MG63 (cell line): ENCODE measurements around the gene MYO5C. TPM values are rescaled to one million over a fixed set of nuclear protein-coding genes. Genes with fewer than 3 reads are reported as not detected.

Source experiments
- DNase-seq: peaks from one replicate; pipeline ENCODE4 v3.0.0-alpha.2; 2020
- H3K27me3 ChIP-seq: fragments of 250-450 bp; sonication (Bioruptor Pico); 2 replicates; pipeline ENCODE4 v1.5.1; 2020; ENCODE audit warnings: mild to moderate bottlenecking, moderate library complexity
- H3K36me3 ChIP-seq: fragments of 250-450 bp; sonication (Bioruptor Pico); 2 replicates; pipeline ENCODE4 v1.5.1; 2020; ENCODE audit warnings: mild to moderate bottlenecking, moderate library complexity
- H3K4me3 ChIP-seq: fragments of 250-450 bp; sonication (Bioruptor Pico); 2 replicates; pipeline ENCODE4 v1.5.1; 2020; ENCODE audit warnings: mild to moderate bottlenecking, moderate library complexity
- H3K9me3 ChIP-seq: fragments of 250-450 bp; sonication (Bioruptor Pico); 2 replicates; pipeline ENCODE4 v1.5.1; 2020; ENCODE audit warnings: mild to moderate bottlenecking, moderate library complexity
- total RNA-seq: library from RNA; depleted of rRNA; stranded (reverse); fragments of >200 nt; shearing (Covaris generic); gene quantifications from 2 replicates; pipeline ENCODE4 v1.2.3, GENCODE V29; 2014; ENCODE audit warnings: low replicate concordance

MYO5C gene
- total RNA-seq, 1 experiment from 2014 or later, result not detected

GRCh38 chr15:52218371-52218770 is 77.2 kb downstream of the MYO5C start:
- Histone ChIP-seq H3K9me3 (no peaks in the 10 kb centered on the region), H3K4me3 (no peak overlapping the region), H3K36me3 (no peaks in the 10 kb centered on the region), H3K27me3 (no peaks in the 10 kb centered on the region)
- no peak for DNase-seq

- no peak for DNase-seq
- H3K27me3 ChIP-seq, result no peaks in the 10 kb centered on the region
- no peaks in the 10 kb centered on the region for H3K36me3 ChIP-seq
- H3K9me3 ChIP-seq, result no peaks in the 10 kb centered on the region
- no peak overlapping the region for H3K4me3 ChIP-seq
Measured at GRCh38 chr15:52217186-52217585, 78.4 kb downstream of the MYO5C start.

DNA sequence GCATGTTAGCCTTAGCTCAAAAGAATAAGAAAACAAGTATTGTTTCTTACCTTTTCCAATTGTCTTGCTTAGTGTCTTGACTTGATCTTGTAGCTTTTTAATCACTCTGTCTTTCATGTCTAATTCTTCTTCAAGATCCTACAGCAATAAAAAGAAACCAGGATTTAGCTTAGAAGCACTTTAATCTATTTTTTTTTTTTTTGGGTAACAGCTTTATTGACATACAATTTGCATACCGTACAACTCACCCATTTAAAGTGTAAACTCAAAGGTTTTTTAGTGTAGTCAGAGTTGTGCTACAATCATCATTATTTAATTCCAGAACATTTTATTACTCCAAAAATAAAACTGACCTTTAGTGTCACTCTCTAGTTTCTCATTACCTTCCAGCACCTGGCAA is 81.1 kb downstream of the MYO5C start:
- no peaks in the 10 kb centered on the region for H3K9me3 ChIP-seq
- H3K27me3 ChIP-seq, result no peaks in the 10 kb centered on the region
- no peaks in the 10 kb centered on the region for H3K36me3 ChIP-seq
- DNase-seq, result no peak
- no peak overlapping the region for H3K4me3 ChIP-seq

DNA sequence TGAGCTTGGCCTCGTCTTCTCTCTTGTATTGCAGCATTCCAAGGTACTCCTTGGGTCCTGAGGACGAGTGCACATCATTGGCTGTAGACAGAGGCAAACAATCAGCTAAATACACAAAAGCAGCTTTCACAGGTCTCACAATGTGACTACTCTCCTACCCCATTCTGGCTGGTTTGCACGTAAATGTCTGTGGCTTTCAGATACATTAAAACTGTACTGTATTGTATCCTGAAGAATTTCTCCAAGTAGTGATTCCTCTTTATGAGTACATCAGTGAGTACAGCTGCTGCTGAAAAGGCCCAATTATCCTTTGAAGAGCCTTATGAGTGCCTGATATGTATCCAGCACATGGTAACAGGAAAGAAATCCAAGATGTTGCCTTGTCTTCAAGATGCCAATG is 82.4 kb downstream of the MYO5C start:
- H3K36me3 ChIP-seq, result no peaks in the 10 kb centered on the region
- no peak overlapping the region for H3K4me3 ChIP-seq
- DNase-seq, result no peak
- H3K9me3 ChIP-seq, result no peaks in the 10 kb centered on the region
- no peaks in the 10 kb centered on the region for H3K27me3 ChIP-seq

GRCh38 chr15:52208306-52208946 is 87.2 kb downstream of the MYO5C start:
- no peaks in the 10 kb centered on the region for H3K27me3 ChIP-seq
- no peaks in the 10 kb centered on the region for H3K9me3 ChIP-seq
- peak; percentile 57 for DNase-seq
- H3K4me3 ChIP-seq, result no peak overlapping the region
- no peaks in the 10 kb centered on the region for H3K36me3 ChIP-seq

GRCh38 chr15:52207191-52207590 is 88.4 kb downstream of the MYO5C start:
- H3K4me3 ChIP-seq, result no peak overlapping the region
- H3K27me3 ChIP-seq, result no peaks in the 10 kb centered on the region
- H3K36me3 ChIP-seq, result no peaks in the 10 kb centered on the region
- no peaks in the 10 kb centered on the region for H3K9me3 ChIP-seq
- no peak for DNase-seq

GRCh38 chr15:52206446-52206845 is 89.2 kb downstream of the MYO5C start:
- DNase-seq, result peak; percentile 17

GRCh38 chr15:52204657-52205056 is 90.9 kb downstream of the MYO5C start:
- Histone ChIP-seq H3K4me3 (no peak overlapping the region), H3K27me3 (no peaks in the 10 kb centered on the region), H3K36me3 (no peaks in the 10 kb centered on the region), H3K9me3 (no peaks in the 10 kb centered on the region)
- no peak for DNase-seq

More at GRCh38 chr15:52206446-52206845, 89.2 kb downstream of the MYO5C start:
- H3K4me3 ChIP-seq, result no peak overlapping the region
- no peaks in the 10 kb centered on the region for H3K36me3 ChIP-seq
- no peaks in the 10 kb centered on the region for H3K9me3 ChIP-seq
- H3K27me3 ChIP-seq, result no peaks in the 10 kb centered on the region

DNA sequence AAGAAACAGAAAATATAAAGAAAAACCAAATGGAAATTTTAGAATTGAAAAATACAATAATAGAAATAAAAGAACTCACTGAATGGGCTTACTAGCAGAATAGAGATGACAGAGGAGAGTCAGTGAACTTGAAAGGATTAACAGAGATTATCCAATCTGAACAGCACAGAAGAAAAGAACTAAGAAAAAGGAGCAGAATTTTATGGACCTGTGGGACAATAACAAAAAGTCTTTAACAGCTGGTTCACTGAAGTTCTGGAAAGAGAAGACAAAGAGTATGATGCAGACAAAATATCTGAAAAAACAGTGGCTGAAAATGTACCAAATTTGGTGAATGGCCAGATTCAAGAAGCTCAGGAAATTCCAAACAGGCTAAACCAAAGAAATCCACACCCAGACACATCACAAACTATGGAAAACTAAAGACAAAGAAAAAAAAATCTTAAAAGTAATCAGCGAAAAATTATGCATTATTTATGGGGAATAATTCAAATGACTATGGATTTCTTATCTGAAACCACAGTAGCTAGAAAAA is 94.7 kb downstream of the MYO5C start:
- H3K36me3 ChIP-seq, result no peaks in the 10 kb centered on the region
- H3K27me3 ChIP-seq, result no peaks in the 10 kb centered on the region
- no peak for DNase-seq
- no peaks in the 10 kb centered on the region for H3K9me3 ChIP-seq
- no peak overlapping the region for H3K4me3 ChIP-seq

DNA sequence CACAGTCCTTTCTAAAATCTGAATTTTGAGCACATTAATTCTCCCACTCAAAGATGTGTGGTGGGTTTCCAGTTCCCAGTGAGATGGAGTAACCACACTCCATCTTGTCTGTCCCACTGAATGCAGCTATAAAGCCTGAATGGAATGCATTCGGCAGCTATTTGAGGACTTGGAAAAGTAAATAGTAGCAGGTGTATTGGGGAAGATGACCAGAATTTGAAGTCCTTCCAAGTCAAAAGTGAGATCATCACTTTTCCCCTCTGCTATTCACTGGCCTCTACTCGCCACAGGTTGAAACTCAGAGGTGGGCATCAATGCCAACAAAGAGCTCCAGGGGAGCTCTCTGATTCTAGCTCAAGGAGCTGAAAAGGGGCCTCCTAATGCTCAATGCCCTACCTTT is 96.3 kb downstream of the MYO5C start:
- no peak overlapping the region for H3K4me3 ChIP-seq
- H3K9me3 ChIP-seq, result no peaks in the 10 kb centered on the region
- no peaks in the 10 kb centered on the region for H3K36me3 ChIP-seq
- H3K27me3 ChIP-seq, result no peaks in the 10 kb centered on the region; the same call in none of the 2 replicates
- no peak for DNase-seq

GRCh38 chr15:52196891-52197290 is 98.7 kb downstream of the MYO5C start:
- Histone ChIP-seq H3K36me3 (no peaks in the 10 kb centered on the region), H3K9me3 (no peaks in the 10 kb centered on the region), H3K27me3 (peaks cover 6% of the 10 kb centered on the region), H3K4me3 (no peak overlapping the region)
- no peak for DNase-seq

DNA sequence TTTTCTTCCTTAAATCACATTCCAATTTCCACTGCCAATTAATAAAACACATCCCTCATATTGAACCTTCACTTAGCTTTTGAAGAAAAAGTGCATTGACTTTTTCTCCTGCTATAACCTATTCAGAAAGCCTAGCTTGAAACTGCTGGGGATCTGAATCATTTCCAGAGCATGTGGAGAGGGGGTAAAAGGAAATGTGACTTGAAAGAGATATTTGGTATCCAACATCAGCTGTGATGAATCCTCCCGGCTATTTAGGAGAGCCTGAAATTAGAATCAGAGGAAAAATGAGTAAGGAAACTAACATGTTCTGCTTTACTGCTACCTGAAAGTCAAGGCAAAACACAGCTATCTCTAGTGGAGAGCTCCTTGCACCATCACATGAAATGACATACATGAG is 101.8 kb downstream of the MYO5C start:
- no peak for DNase-seq
- Histone ChIP-seq H3K9me3 (no peaks in the 10 kb centered on the region), H3K27me3 (peaks cover 6% of the 10 kb centered on the region), H3K4me3 (no peak overlapping the region), H3K36me3 (no peaks in the 10 kb centered on the region)

DNA sequence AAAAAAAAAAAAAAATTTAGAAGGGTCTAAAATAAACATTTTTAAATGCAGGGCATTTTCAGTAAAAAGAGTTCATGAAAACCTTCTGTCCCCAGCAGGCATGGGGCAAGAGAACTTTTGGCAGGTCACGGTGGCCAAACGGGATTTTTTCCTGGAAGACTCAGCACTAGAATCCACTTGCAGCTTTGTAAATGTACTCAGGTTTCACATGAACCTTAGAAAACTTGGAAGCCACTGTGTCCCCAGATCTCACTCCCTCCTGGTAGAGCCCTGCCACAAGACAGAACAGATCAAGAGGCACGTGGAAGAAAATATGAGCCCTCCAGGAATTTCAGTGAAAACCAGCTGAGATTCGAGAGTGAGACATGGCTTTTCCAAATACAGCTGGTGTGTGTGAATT is 102.3 kb downstream of the MYO5C start:
- DNase-seq, result no peak
- peaks cover 6% of the 10 kb centered on the region for H3K27me3 ChIP-seq
- no peaks in the 10 kb centered on the region for H3K36me3 ChIP-seq
- no peaks in the 10 kb centered on the region for H3K9me3 ChIP-seq
- no peak overlapping the region for H3K4me3 ChIP-seq

DNA sequence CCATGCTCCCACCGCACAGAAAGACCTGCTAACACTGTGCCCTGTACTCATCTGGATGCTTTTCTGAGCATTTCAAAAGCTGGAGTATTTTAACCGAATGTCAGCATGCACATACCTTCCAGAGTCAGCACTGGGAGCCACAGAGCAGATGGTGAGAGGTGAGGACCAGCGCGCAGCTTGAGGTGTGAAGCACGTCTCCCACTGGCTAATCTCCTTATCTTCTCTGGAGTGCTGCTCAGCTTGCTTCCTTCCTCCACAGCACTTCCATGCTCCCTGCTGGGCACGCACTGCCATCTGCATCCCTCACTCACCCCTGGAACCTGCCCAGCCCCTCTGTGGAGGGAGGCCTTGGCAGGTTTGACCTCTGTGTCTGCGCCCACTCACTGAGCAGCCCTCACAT is 104.4 kb downstream of the MYO5C start, which contains the start of gene GNB5:
Gene GNB5, minus strand, starts transcription at position 186 of the 400 bp plus-strand sequence. CDS start 6,716 bp downstream, outside the sequence.
- no peak for DNase-seq
- Histone ChIP-seq H3K27me3 (peaks cover 6% of the 10 kb centered on the region), H3K4me3 (no peak within 1 kb of the TSS), H3K9me3 (no peaks in the 10 kb centered on the region), H3K36me3 (no peaks in the 10 kb centered on the region)

GRCh38 chr15:52186651-52187486 is 108.7 kb downstream of the MYO5C start:
- no peak for DNase-seq
- Histone ChIP-seq H3K4me3 (no peak overlapping the region), H3K27me3 (no peaks in the 10 kb centered on the region), H3K36me3 (no peaks in the 10 kb centered on the region), H3K9me3 (peaks cover 5% of the 10 kb centered on the region; the same call in 1 of the 2 replicates)

DNA sequence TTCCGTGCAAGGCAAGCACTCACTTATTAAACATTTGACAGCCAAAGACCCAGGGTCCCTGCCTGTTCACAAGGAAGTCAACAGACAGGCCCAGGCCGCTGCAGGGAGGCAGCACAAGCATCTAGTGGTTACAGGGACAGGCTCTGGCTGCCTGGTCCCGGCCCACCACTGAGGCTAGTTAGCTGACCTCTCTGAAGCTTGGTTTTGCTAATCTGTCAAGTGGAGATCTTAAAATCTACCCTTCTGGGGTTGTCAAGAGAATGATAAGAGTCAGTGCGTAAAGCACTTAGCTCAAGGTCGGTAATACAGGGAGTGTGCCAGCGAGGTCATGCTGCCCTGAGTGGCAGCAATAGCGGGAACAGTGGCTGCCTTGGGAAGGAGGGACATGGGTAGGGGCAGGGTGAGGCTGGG is 110.4 kb downstream of the MYO5C start:
- Histone ChIP-seq H3K27me3 (no peaks in the 10 kb centered on the region), H3K36me3 (no peaks in the 10 kb centered on the region), H3K9me3 (peaks cover 5% of the 10 kb centered on the region; the same call in 1 of the 2 replicates), H3K4me3 (no peak overlapping the region)
- no peak for DNase-seq

DNA sequence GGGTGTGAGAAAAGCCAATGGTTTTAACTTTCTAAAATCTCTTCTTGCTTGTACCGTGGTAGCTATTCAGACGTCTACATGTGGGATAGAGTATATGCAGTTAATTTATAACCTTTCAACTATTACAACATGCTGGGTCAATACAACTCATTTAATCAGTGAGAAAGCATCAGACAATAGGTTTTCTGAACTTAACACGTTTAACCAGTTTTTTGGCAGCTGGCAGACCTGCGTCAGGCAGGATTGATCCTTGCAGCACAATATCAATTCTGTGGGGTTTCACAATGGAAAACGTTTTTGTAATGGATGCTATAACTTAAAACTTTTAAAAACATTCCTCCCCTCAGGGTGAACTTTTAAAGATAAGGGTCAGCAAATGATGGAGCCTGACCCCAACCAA is 110.9 kb downstream of the MYO5C start:
- Histone ChIP-seq H3K4me3 (no peak overlapping the region), H3K27me3 (no peaks in the 10 kb centered on the region), H3K36me3 (no peaks in the 10 kb centered on the region), H3K9me3 (peaks cover 5% of the 10 kb centered on the region; the same call in 1 of the 2 replicates)
- no peak for DNase-seq
